ENCODE data around the gene ZNF497. TPM values are rescaled to one million over a fixed set of nuclear protein-coding genes. Genes with fewer than 3 reads are reported as not detected.
"Not testable (repeated sequence)": the region's sequence is repeated elsewhere in the genome, so short reads cannot be mapped to it uniquely, and the experiment has no call there.

ZNF497 gene
- total RNA-seq, 1 donor from 2014 or later, result 0.51 TPM

DNA sequence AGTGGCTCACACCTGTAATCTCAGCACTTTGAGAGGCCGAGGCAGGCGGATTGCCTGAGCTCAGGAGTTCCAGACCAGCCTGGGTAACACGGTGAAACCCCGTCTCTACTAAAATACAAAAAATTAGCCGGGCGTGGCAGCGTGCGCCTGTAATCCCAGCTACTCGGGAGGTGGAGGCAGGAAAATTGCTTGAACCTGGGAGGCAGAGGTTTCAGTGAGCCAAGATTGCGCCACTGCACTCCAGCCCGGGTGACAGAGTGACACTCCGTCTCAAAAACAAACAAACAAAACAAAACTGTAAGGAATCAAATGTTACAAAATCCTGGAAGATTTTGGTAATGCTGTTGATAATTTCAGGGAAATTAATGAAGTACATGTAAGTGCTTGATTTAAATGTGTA, 14.5 kb downstream of the ZNF497 start:
- not testable (repeated sequence) for DNase-seq (ENCODE audit: low read depth in 2 of 2)

DNA sequence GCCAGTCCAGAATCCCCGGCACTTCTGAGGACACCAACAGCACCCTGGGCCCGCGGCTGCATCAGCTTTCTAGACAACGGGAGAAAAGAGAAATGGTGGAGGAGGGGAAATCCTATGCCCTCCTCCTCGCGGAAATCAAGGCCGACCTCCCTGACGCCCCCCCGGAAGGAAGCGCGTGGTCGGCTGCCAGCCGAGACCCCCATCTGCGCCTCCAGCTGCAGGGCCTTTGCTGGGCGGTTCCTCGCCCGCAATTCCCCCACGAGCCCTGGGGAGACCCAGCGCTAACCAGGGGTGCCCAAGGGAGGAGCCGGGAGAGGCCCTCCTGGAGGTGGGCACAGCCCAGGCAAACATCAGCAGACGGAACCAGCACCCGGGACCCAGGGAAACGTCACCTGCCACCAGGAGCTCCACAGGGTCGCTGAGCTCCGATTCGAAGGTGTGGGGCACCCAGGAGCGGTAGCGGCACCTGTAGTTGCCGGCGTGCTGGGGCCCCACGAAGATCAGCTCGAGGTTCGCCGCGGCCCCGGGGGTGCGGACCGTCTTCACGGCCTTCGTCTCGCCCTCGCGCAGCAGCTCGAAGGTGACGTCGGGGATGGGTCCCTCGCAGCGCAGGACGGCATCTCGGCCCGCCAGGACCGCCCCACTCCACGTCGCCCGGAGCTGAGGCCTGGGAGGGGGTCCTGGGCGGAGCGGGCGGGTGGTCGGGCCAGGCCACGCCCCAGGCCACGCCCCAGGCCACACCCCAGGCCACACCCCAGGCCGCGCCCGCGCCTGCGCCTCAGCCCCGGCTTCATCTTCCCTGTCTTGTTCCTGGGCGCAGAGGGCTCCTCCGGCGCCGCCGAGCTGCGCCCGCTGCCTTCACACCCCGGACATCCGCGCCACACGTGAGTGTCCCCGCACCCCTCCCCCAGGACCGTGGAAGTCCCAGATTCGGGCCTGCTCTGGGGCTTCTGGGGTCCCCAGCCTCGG, 15.3 kb downstream of the ZNF497 start:
- DNase-seq (ENCODE audit: low read depth in 2 of 2), result peak in 1 of 2 donors; percentile 41

DNA sequence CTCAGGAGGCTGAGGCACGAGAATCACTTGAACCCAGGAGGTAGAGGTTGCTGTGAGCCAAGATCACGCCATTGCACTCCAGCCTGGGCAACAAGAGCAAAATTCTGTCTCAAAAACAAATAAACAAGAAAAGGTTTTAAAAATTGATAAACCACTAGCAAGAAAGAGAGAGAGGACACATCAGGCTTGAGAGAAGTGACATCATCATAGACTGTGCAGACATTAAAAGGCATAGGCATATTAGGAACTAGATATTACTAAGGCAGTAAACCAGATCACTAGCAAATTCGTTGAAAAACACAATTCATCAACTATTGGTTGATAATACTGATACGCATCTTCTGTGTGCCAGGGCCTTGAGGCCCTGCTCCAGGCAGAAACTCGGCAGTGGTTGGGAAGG, 17.0 kb downstream of the ZNF497 start:
- DNase-seq (ENCODE audit: low read depth in 2 of 2), result no peak

DNA sequence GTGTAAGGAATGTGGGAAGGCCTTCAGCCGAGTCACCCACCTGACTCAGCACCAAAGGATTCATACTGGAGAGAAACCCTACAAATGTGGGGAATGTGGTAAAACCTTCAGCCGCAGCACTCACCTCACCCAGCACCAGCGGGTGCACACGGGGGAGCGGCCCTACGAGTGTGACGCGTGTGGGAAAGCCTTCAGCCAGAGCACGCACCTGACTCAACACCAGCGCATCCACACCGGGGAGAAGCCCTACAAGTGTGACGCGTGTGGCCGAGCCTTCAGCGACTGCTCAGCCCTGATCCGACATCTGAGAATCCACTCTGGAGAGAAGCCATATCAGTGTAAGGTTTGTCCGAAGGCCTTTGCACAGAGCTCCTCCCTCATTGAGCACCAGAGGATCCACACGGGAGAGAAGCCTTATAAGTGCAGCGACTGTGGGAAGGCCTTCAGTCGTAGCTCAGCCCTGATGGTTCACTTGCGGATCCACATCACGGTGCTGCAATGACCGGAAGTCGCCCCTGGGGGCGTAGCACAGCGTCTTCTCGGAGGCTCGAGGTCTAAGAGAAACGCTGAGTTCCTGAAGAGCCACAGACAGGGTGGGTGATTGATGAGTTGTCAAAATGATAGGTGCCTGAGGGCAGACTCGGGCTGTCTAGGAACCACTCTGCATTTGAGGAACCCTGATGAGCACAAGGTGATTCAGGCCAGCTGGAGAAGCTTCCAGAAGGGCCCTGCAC, 23.6 kb downstream of the ZNF497 start:
- DNase-seq (ENCODE audit: low read depth in 2 of 2), result no peak

DNA sequence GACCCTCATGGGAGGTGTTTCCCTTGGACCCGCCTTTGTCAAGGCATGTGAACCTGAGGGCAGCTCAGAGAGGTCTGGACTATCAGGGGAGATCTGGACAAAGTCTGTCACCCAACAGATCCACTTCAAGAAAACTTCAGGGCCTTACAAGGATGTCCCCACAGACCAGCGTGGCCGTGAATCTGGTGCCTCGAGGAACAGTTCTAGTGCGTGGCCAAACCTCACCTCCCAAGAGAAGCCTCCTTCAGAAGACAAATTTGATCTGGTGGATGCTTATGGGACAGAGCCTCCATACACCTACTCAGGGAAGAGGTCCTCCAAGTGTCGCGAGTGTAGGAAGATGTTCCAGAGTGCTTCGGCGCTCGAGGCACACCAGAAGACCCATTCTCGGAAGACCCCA, 24.2 kb downstream of the ZNF497 start:
- DNase-seq (ENCODE audit: low read depth in 2 of 2), result no peak

GRCh38 chr19:58336820-58337219, 25.7 kb downstream of the ZNF497 start:
- no peak for DNase-seq (ENCODE audit: low read depth in 2 of 2)

DNA sequence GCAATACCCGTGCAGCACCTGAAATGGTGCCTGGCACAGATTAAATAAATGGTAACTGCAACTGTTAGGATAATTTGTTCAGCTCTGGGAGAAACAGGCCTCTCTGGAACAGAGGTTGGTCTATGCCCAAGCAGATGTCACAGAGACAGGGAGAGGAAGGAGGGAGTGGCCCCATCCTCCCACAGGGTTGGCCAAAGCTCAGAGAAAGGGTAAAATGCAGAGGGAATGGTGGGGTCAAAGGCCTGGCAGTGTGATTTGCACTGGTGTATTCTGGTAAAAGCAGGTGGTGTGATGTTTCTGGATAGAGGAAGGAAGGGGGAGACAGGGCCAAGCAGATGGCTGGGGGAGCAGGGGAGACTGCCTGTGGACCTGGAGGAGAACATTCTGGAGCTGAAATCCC, 26.3 kb downstream of the ZNF497 start:
- no peak for DNase-seq (ENCODE audit: low read depth in 2 of 2)

GRCh38 chr19:58335630-58336029, 26.9 kb downstream of the ZNF497 start:
- DNase-seq (ENCODE audit: low read depth in 2 of 2), result no peak

DNA sequence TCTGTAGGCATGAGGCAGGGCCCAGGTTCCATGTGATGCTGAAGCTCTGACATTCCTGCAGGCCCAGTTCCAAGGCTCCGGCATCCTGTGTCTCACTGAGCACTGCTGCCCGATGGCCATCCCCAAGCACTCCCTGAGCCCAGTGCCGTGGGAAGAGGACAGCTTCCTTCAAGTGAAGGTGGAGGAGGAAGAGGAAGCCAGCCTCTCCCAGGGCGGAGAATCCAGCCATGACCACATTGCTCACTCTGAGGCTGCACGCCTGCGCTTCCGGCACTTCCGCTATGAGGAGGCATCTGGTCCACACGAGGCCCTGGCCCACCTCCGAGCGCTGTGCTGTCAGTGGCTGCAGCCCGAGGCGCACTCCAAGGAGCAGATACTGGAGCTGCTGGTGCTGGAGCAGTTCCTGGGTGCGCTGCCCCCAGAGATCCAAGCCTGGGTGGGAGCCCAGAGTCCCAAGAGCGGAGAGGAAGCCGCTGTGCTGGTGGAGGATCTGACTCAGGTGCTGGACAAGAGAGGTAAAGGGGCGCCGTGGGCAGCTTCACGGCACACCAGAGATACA, 27.8 kb downstream of the ZNF497 start:
- DNase-seq (ENCODE audit: low read depth in 2 of 2), result no peak

DNA sequence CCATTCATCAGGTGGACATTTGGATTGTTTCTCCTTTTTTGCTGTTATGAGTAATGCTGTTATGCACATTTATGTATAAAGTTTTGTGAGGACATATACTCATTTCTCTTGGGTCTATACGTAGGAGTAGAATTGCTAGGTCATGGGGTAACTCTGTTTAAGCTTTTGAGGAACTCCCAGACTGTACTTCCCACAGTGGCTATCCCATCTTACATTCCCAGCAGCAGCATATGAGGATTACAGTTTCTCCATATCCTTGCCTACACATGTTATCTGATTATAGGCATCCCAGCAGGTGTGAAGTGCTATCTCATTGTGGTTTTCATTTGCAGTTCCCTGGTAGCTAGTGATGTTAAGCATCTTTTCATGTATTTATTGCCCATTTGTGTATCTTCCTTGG, 29.9 kb downstream of the ZNF497 start:
- DNase-seq (ENCODE audit: low read depth in 2 of 2), result no peak

DNA sequence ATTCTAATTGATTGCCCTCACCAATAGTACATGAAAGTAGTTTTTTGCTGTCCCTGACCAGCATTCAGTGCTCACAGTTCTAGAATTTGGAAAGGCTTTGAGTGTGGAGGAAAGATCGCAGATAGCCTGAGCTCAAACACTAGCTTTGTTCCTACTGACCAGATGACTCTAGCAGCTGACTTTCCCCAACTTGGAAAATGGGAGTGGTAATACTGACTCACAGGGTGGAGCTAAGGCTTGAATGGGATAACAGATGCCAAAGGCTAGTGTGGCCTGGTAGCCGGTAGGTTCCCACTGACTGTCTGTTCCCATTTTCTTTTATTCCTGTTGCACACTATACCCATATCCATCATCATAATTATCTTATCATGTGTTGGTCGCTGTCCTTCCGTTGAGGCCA, 32.1 kb downstream of the ZNF497 start:
- DNase-seq (ENCODE audit: low read depth in 2 of 2), result peak; percentile 31 to 50

- DNase-seq (ENCODE audit: low read depth in 2 of 2), result no peak
Observed at GRCh38 chr19:58328999-58329398, 33.6 kb downstream of the ZNF497 start.

DNA sequence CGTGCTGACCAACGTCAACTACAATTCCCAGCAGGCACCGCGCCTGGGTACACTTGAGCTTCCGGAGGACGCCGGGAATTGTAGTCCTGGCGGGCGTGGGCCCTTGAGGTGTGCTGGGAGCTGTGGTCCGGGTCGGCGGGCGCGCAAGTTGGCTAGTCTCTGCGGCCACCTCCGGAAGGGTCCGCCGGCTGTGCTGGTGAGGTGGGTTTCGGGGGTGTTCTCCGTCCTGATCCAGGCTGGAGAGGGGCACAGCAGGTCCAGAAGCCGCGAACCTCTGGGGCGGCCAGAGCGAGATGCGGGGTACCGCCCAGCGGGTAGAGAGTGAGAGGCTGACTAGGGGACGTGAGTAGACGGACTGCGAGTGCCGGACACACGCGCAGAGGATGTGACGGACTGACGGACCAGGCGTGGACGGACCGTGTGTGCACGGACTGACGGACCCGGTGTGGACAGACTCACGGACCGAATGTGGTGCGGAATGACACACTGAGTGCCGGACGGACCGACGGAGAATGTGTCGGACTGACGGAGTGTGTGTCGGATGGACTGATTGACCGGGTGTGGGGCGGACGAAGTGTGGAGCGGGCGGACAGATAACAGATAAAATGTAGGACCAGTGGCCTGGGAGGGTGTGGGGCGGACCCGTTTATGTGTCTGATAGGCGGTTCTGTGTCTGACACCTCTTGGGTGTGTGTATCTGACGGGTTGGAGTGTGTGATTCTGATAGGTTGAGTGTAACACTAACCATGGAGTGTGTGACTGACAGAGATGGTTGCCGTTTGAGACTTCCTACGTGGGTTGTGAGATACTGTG, 35.4 kb downstream of the ZNF497 start, which contains the start of gene ZSCAN22:
TSS of gene ZSCAN22 (plus strand) at position 81 of the 813 bp plus-strand sequence. CDS start 7,809 bp downstream, outside the sequence.
- peak; percentile 94 to 97 for DNase-seq (ENCODE audit: low read depth in 2 of 2)

- DNase-seq (ENCODE audit: low read depth in 2 of 2), result no peak
Observed at GRCh38 chr19:58326501-58326913, 36.0 kb downstream of the ZNF497 start.

DNA sequence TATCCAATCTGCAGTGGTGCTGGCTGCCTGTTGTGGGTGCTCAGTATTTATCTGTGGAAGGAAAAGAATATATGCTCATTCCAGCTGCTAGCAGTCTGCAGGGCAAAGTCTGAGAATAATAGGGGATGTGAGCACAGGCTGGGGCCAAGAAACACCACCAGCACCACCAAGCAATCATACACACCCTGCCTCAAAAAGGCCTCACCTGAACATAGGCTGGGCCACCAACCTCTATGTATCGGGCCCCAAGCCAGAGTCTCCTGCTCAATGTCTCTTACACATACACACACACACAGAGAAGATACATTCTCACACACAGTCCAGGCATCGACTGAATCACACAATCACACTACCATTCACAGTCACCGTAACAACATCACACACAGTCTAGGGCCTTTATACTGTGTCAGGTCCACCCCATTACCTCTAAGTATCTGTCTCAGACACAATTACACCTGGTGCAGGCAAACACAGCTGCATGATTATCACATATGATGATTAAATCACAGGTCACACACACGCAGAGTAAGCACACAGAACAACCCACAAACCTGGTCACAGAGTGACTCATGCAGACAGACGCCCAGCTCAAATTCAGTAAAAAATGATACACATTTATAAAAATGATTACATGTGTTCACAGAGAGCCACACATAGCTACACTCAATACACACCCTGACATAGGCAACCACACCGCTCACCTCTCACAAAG, 37.1 kb downstream of the ZNF497 start:
- peak in 1 of 2 donors; percentile 7 for DNase-seq (ENCODE audit: low read depth in 2 of 2)

DNA sequence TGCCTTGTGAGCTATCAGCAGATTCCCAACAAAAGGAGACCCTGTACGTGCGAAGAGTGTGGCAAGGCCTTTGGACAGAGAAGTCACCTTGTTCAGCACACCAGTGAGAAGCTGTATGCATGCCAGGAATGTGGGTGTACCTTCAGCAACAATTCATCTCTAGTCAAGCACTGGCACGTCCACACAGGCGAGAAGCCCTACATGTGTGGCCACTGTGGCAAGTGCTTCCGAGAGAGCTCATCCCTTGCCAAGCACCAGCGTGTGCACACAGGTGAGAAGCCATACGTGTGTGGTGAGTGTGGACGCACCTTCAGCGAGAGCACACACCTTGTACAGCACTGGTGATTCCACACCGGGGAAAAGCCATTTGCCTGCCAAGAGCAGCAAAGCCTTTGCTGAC, 43.3 kb downstream of the ZNF497 start:
- no peak for DNase-seq (ENCODE audit: low read depth in 2 of 2)

DNA sequence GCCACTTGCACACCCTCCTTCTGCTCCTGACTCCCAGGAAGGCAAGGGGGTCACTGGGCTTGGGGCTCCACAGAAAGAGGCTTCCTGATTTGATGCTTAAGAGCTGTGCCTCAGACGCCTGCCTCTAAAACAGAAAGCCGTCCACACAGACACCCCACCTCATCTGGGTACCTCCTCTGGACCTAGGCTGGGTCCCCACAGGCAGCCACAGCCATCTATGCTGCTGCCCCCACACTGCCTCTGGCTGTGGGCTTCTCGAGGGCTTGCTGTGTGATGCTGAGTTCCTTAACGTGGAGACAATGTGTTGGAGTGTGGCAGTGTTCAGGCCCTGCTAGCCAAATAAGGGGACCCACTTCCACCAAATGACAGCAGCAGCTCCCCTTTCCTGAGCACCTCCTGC, 44.3 kb downstream of the ZNF497 start:
- no peak for DNase-seq (ENCODE audit: low read depth in 2 of 2)

GRCh38 chr19:58317476-58318072, 45.0 kb downstream of the ZNF497 start:
- DNase-seq (ENCODE audit: low read depth in 2 of 2), result peak in 1 of 2 donors; percentile 64

DNA sequence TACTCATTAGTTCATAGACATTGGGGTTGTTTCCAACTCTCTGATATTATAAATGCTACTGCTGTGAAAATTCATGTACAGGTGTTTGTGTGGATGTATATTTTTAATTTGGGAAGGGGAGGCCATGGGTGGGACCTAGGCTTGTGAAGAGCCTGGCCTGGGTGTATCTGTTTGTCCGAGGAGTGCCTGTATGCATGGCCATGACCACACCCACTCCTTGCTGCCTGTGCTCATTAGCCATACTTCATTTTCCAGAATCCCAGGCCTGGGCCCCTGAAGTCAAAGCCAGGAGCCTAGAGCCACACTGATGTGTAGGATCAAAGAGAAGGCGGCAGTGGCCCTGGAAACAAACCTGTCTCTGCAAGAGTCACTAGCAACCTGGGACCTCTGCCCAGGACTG, 47.0 kb downstream of the ZNF497 start:
- DNase-seq (ENCODE audit: low read depth in 2 of 2), result no peak

- no peak for DNase-seq (ENCODE audit: low read depth in 2 of 2)
Observed at GRCh38 chr19:58311345-58311865, 51.1 kb downstream of the ZNF497 start.
